Measurements from ENCODE around the gene FBXO24. TPM values are rescaled to one million over a fixed set of nuclear protein-coding genes. Genes with fewer than 3 reads are reported as not detected.

FBXO24 gene
- total and polyA plus RNA-seq, 9 of the 15 experiments (the other 6 are each of a cell fraction or from before 2014, with no cell fraction given), result 0.17 to 0.95 (median 0.50) TPM

DNA sequence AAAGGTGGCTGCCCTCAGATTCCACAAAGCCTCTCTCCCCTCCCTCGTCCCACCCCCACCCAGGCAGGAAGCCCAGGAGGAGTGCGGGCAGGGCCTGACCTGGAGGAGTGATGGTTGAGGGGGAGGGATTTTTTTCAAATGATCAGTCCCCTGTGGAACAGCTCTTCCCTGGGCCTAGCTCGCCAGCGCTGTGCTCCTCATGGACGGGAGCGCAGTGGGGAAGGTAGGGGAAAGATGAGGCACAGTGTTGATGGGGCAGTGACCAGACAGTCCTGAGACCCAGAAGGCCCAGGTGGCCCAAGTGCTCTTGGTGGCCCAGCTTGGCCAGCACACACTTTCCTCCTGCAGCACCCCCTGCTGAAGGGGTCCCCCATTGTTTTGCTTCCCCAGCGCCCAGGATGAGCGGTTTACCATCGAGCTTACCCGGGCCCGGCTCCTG is 21.0 kb upstream of the FBXO24 start:
- Histone ChIP-seq H3K27me3 (ENCODE audit: control insufficient read depth in 2 of 2, insufficient read depth in 2 of 2, low read length in 2 of 2) (no peaks in the 10 kb centered on the region), H3K4me3 (no peak overlapping the region), H3K4me1 (replicated peaks in 1 of 2; ENCODE audit: control insufficient read depth in 2 of 2, insufficient read depth in 2 of 2, low read length in 2 of 2) (peaks cover 6 to 51% of the 10 kb centered on the region in 2 experiments; a peak in 4 of 5 replicates), H3K9ac (ENCODE audit: insufficient read depth in 1 of 2, low read depth in 2 of 2, low read length in 2 of 2) (peak overlapping the region in 1 of 2 experiments; percentile 77; a peak in 2 of 4 replicates), H3K9me3 (replicated peaks; ENCODE audit: control insufficient read depth, insufficient read depth, low read depth, low read length) (no peaks in the 10 kb centered on the region), H3K36me3 (ENCODE audit: control insufficient read depth, insufficient read depth, low read length) (peaks cover 12% of the 10 kb centered on the region; the same call in 1 of the 3 replicates), H3K27ac (ENCODE audit: extremely low read depth, low read depth, low read length) (no peak overlapping the region), H3K9me1 (ENCODE audit: control insufficient read depth, insufficient read depth, low read length) (peaks cover 4% of the 10 kb centered on the region), H3K79me2 (ENCODE audit: control insufficient read depth, insufficient read depth, low read length) (no peaks in the 10 kb centered on the region), H4K20me1 (replicated peaks; ENCODE audit: control insufficient read depth, insufficient read depth, low read length) (no peaks in the 10 kb centered on the region), H2AFZ (ENCODE audit: low read depth, low read length) (no peak overlapping the region), H3K4me2 (ENCODE audit: insufficient read depth, low read length) (no peak overlapping the region)
- BruUV-seq (replicated peaks), result TSS peak; percentile 24
- intact Hi-C loops (cut with micrococcal nuclease) (loop anchor here (2.0 kb wide), 1 partner anchor 160 kb away; no protein-coding TSS in a partner anchor), in situ Hi-C loops (cut with MboI) (loop anchor here (25.0 kb wide), 1 partner anchor 103 kb away; the partner anchor contains the start of gene SPACDR)
- ChIA-PET CTCF (ENCODE audit: low intra/inter-chr PET ratio) (interaction anchor here (1.9 kb wide), 1 partner anchor 23 kb away, joined by 5 read pairs; no protein-coding TSS in a partner anchor), POLR2A (interaction anchor here (0.6 kb wide), 2 partner anchors 135 to 150 kb away, joined by 3 read pairs; partner anchors contain the start of gene MEPCE)
- DNase-seq (ENCODE audit: extremely low read depth in 1 of 4, low spot score in 3 of 4) (no peak), ATAC-seq (no peak), FAIRE-seq (no peak)
- 73% methylated on average over 11 of the region's 11 CpGs for WGBS (ENCODE audit: insufficient coverage, low coverage, missing lambda C conversion rate)
- TF ChIP-seq POLR2G (IDR thresholded peaks at IDR 0.05; ENCODE audit: low read depth, low read length) (peak; percentile 34), ZNF224 (CRISPR knock-in tag; IDR thresholded peaks at IDR 0.05) (no peak)
- TF ChIP-seq, protein P1, sequence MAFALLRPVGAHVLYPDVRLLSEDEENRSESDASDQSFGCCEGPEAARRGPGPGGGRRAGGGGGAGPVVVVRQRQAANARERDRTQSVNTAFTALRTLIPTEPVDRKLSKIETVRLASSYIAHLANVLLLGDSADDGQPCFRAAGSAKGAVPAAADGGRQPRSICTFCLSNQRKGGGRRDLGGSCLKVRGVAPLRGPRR (CRISPR knock-in tag; IDR thresholded peaks at IDR 0.05), result no peak
- TF ChIP-seq, protein P2, sequence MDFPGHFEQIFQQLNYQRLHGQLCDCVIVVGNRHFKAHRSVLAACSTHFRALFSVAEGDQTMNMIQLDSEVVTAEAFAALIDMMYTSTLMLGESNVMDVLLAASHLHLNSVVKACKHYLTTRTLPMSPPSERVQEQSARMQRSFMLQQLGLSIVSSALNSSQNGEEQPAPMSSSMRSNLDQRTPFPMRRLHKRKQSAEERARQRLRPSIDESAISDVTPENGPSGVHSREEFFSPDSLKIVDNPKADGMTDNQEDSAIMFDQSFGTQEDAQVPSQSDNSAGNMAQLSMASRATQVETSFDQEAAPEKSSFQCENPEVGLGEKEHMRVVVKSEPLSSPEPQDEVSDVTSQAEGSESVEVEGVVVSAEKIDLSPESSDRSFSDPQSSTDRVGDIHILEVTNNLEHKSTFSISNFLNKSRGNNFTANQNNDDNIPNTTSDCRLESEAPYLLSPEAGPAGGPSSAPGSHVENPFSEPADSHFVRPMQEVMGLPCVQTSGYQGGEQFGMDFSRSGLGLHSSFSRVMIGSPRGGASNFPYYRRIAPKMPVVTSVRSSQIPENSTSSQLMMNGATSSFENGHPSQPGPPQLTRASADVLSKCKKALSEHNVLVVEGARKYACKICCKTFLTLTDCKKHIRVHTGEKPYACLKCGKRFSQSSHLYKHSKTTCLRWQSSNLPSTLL (IDR thresholded peaks at IDR 0.05), result no peak
